Adrenal gland (tissue), 5 donors: ENCODE measurements around the gene OR10G8.

Source experiments
- POLR2A ChIP-seq, 2 donors: fragments of 450-650 bp; IDR thresholded peaks; one replicate each; pipeline ENCODE4 v1.6.1; 2017; ENCODE audit warnings: antibody characterized with exemption in 2 of 2, mild to moderate bottlenecking in 2 of 2, moderate library complexity in 1 of 2
- TF ChIP-seq, protein P1 (sequence below), 6 experiments: fragments of 450-650 bp in 4 of 6; fragments of 200-600 bp in 2 of 6; sonication (generic) in 1 of 6; IDR thresholded peaks; 1 replicate in 5 of 6; 2 replicates in 1 of 6; pipeline versions ENCODE4 v1.5.1 to v1.8.0; 2016 to 2021; ENCODE audit warnings: antibody characterized with exemption in 6 of 6, mild to moderate bottlenecking in 2 of 6, moderate library complexity in 1 of 6
- donor health status: DM: no; HTN: no; CAD: no.

DNA sequence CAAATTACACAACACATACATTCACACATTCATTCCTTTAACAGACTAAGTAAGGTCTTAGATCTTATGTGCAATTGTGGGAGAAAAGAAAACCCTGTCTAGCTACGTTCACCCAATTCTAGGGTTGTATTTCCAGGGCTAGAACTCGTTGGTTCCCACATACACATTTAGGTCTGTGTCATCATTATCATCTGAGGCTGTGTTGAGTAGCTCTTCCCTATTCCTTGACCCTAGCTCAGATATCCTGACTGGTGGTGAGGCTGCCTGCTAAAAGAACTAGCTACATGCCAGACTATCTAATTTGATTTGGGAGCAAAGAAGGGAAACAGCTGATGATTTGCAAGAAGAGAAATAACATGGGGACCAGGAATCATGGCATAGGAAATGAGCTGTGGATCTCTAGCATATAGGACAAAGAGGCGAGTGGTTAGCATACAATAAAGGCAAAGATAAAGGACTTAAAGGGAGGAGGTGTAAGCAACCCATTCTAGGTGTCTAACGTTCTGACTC, 42.1 kb downstream of the OR10G8 start:
- TF ChIP-seq, protein P1, sequence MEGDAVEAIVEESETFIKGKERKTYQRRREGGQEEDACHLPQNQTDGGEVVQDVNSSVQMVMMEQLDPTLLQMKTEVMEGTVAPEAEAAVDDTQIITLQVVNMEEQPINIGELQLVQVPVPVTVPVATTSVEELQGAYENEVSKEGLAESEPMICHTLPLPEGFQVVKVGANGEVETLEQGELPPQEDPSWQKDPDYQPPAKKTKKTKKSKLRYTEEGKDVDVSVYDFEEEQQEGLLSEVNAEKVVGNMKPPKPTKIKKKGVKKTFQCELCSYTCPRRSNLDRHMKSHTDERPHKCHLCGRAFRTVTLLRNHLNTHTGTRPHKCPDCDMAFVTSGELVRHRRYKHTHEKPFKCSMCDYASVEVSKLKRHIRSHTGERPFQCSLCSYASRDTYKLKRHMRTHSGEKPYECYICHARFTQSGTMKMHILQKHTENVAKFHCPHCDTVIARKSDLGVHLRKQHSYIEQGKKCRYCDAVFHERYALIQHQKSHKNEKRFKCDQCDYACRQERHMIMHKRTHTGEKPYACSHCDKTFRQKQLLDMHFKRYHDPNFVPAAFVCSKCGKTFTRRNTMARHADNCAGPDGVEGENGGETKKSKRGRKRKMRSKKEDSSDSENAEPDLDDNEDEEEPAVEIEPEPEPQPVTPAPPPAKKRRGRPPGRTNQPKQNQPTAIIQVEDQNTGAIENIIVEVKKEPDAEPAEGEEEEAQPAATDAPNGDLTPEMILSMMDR (IDR thresholded peaks at IDR 0.05), result no peak
- no peak for TF ChIP-seq POLR2A (IDR thresholded peaks at IDR 0.05)
